ENCODE results near the gene AVPR2.

Gene AVPR2

DNA sequence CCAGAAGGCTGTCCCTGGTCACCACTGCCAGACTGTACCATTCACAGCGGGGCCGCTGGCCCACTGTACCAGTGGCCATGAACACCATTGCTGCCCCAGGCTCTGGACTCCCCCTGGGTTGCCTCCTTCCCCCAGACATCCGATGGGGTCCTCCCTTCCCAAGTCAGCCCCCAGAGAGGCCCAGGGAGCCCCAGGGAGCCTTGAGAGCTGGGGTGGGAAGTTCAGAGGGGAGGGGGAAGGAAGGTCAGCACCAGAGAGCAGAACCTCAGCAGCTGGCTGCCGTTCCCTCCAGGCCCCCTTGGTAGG lies 22.0 kb downstream of the AVPR2 start:
- Histone ChIP-seq H3K27ac (ENCODE audit: low read depth, low read length) (peak overlapping the region; percentile 87), H3K4me1 (ENCODE audit: control insufficient read depth, insufficient read depth, low read length) (peaks cover 12% of the 10 kb centered on the region), H3K9ac (ENCODE audit: low read length) (no peak overlapping the region), H3K36me3 (ENCODE audit: control insufficient read depth, insufficient read depth, low read length) (peaks cover 6% of the 10 kb centered on the region), H3K4me3 (ENCODE audit: low read length) (peak overlapping the region; percentile 83), H3K27me3 (ENCODE audit: control insufficient read depth, insufficient read depth, low read length) (peaks cover 4% of the 10 kb centered on the region)

DNA sequence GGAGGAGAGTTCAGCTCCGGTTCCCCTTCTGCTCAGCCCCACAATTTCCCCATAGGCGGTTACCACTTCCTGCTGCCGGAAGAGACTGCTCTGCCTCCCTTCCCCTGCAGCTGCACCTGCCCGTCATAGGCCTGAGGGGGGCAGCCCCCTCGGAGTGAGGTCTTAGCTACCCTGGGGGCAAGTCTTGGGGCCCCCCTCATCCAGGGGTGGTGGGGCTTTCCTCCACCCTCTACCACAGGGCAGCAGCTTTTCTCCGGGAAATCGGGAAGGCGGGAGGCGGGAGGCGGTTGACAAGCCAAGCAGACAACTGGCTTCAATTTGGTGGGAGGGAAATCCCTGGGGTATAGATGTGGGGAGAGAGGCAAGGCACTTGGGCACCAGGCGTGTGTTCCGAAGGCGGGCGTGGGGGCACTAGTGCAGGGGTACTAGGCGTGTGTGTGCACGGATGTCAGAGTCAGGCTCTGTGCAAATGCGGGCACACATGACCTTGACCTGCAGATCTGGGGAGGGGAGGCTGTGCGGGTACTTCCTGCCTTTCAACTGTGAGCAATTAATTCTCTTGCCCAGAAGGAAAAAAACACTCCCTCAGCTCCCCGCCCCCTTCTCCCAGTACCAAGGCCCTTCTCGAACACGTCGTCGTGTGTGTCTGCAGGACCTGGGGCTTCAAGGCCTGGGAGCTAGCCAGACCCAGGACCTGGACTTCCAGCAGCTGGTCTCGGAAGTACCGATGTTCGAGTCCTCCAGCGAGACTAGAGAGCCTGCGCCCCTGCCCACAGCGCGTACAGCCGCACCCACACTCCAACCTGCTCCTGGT lies 22.6 kb downstream of the AVPR2 start:
- Histone ChIP-seq H3K27me3 (ENCODE audit: control insufficient read depth, insufficient read depth, low read length) (peaks cover 4% of the 10 kb centered on the region), H3K4me1 (ENCODE audit: control insufficient read depth, insufficient read depth, low read length) (peaks cover 12% of the 10 kb centered on the region), H3K36me3 (ENCODE audit: control insufficient read depth, insufficient read depth, low read length) (peaks cover 6% of the 10 kb centered on the region), H3K27ac (ENCODE audit: low read depth, low read length) (peak overlapping the region; percentile 87), H3K4me3 (ENCODE audit: low read length) (peak overlapping the region; percentile 83), H3K9ac (ENCODE audit: low read length) (peak overlapping the region; percentile 82)

DNA sequence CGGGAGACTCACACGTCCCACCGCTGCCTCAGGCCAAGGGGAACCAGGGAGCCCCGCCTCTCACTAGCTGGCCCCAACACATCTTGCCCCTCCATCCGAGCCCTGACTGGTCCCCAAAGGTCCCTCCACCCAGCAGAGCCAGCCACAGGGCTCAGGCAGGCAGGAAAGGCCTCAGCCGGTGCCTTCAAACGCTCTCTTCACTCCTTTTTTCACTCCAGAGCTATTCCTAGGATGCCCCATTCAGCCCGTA lies 23.1 kb downstream of the AVPR2 start:
- H3K9ac ChIP-seq (ENCODE audit: low read length), result peak overlapping the region; percentile 82
- H3K4me3 ChIP-seq (ENCODE audit: low read length), result peak overlapping the region; percentile 83
- H3K4me1 ChIP-seq (ENCODE audit: control insufficient read depth, insufficient read depth, low read length), result peaks cover 12% of the 10 kb centered on the region
- H3K27me3 ChIP-seq (ENCODE audit: control insufficient read depth, insufficient read depth, low read length), result peaks cover 4% of the 10 kb centered on the region
- H3K27ac ChIP-seq (ENCODE audit: low read depth, low read length), result peak overlapping the region; percentile 87
- peaks cover 6% of the 10 kb centered on the region for H3K36me3 ChIP-seq (ENCODE audit: control insufficient read depth, insufficient read depth, low read length)

DNA sequence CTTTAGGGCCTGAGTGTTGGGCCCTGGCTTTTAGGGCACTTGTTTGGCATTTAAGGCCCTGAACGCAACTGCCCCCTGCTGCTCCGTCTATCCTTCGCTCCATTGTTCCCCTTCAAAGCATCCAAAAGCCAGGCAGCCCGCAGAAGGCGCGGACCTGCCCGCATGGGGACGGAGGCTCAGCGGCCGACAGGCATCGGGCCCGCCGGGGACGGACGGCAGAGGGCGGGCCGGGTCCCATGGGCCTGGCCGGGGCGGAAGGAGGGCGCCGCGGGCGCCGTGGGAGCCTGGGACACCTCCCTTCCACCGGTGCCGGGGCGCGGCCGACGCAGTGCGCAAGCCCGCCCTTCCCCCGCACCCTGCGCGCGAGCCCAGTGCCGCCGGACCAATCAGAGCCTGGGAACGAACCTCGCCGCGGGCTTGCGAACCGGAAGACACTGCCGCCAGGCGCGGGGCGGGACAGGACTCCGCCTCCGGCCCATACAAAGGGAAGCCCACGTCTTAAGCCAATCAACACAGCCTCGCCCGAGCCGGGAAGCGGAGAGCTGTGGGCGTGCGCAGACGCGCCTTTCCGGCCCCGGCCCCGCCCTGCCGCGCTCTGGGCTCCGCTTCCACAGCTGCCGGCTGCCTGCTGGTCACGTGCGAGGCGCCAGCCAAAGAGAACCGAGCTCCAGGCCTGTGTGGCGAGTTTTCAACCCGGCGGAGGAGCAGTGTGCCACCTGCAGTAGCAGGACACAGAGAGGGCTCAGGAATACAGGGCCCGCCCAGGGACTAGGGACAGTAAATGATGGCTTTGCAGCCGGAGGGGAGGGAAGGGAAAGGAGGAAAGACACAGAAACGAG lies 23.7 kb downstream of the AVPR2 start:
- Histone ChIP-seq H3K36me3 (ENCODE audit: control insufficient read depth, insufficient read depth, low read length) (peaks cover 6% of the 10 kb centered on the region), H3K9ac (ENCODE audit: low read length) (peak overlapping the region; percentile 82), H3K4me1 (ENCODE audit: control insufficient read depth, insufficient read depth, low read length) (peaks cover 12% of the 10 kb centered on the region)

DNA sequence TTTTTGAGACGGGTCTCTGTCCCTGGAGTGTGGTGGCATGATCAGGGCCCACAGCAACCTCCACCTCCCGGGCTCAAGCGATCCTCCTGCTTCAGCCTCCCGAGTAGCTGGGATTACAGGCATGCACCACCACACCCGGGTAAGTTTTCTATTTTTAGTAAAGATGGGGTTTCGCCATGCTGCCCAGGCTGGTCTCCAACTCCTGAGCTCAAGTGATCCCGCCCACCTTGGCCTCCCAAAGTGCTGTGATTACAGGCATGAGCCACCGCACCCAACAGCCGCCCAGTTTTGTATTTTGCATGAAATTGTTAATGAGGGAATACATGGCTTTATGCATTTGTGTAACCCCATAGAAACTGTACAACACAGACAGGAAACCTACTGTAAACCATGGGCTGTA lies 24.4 kb downstream of the AVPR2 start:
- Histone ChIP-seq H3K9ac (ENCODE audit: low read length) (no peak overlapping the region), H3K4me1 (ENCODE audit: control insufficient read depth, insufficient read depth, low read length) (peaks cover 12% of the 10 kb centered on the region), H3K4me3 (ENCODE audit: low read length) (peak overlapping the region; percentile 60)

More for the DNA sequence above, 23.7 kb downstream of the AVPR2 start:
- peak overlapping the region; percentile 83 for H3K4me3 ChIP-seq (ENCODE audit: low read length)
- H3K27ac ChIP-seq (ENCODE audit: low read depth, low read length), result peak overlapping the region; percentile 87
- peaks cover 3% of the 10 kb centered on the region for H3K27me3 ChIP-seq (ENCODE audit: control insufficient read depth, insufficient read depth, low read length)

DNA sequence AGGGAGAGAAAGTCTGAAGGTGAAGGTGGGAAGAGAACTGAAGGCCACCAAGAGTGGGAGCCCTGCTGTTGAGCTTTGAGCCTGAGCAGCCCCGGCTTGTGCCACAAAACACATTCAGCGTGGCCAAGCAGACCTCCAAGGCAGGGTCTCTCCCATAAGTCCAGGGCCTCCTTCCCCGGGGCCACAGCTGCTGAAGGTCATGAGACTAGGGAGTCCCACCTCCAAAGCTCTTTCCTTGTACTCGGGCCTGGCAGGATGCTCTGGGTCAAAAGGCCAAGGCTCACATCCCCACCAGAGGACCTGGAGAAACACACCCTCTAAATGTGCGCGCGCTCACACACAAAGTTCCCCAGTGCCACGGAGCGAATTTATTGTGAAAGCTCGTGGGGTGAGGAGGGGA lies 25.1 kb downstream of the AVPR2 start:
- peaks cover 6% of the 10 kb centered on the region for H3K36me3 ChIP-seq (ENCODE audit: control insufficient read depth, insufficient read depth, low read length)
- no peak overlapping the region for H3K9ac ChIP-seq (ENCODE audit: low read length)
- H3K4me3 ChIP-seq (ENCODE audit: low read length), result no peak overlapping the region
- H3K27me3 ChIP-seq (ENCODE audit: control insufficient read depth, insufficient read depth, low read length), result no peaks in the 10 kb centered on the region
- H3K27ac ChIP-seq (ENCODE audit: low read depth, low read length), result no peak overlapping the region
- peaks cover 17% of the 10 kb centered on the region for H3K4me1 ChIP-seq (ENCODE audit: control insufficient read depth, insufficient read depth, low read length)

More for the DNA sequence above, 24.4 kb downstream of the AVPR2 start:
- Histone ChIP-seq H3K27me3 (ENCODE audit: control insufficient read depth, insufficient read depth, low read length) (no peaks in the 10 kb centered on the region), H3K36me3 (ENCODE audit: control insufficient read depth, insufficient read depth, low read length) (peaks cover 6% of the 10 kb centered on the region), H3K27ac (ENCODE audit: low read depth, low read length) (no peak overlapping the region)

DNA sequence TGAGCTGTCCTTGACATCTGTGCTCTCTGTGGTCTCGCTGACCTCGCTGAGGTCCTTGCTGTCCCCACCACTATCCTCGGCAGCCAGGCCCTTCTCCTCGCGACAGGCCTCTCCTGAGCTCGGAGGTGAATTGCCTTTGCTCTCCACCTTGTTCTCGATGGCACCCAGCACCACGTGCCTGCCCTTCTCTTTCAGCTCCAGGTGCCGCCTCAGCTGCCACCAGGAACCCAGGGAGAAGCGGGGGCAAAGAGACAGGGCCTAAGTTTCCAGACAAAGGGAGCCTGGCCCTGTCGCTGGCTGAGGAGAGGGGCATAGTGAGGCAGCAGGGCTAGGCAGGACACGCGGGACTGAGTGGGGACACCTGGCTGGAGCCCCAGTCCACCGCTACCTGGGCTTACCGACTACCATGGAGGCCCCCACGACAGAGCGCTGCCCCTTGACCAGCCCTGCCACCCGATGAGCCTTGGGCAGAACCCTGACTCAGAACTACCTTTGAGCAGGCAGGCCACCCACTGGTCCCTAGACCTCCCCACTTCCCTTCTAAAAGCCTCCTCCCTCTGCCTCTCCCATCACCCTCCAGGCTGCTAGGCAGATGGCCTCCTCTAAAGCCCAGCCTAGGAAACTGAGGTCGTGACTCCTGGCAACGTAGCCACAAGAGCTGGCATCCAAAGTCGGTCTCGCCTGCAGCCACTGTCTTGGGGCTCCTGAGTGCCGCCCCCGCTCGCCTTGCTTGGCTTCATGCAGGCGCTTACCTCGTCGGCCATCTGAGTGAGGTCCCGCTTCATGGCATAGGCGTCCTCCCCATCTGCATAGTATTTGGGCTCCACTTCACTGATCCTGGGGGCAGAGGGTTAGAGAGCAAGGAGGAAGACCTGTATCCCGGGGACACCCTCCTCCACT lies 25.8 kb downstream of the AVPR2 start:
- peaks cover 6% of the 10 kb centered on the region for H3K36me3 ChIP-seq (ENCODE audit: control insufficient read depth, insufficient read depth, low read length)
- H3K9ac ChIP-seq (ENCODE audit: low read length), result no peak overlapping the region
- no peaks in the 10 kb centered on the region for H3K27me3 ChIP-seq (ENCODE audit: control insufficient read depth, insufficient read depth, low read length)
- H3K4me1 ChIP-seq (ENCODE audit: control insufficient read depth, insufficient read depth, low read length), result peaks cover 17% of the 10 kb centered on the region
- H3K4me3 ChIP-seq (ENCODE audit: low read length), result no peak overlapping the region
- no peak overlapping the region for H3K27ac ChIP-seq (ENCODE audit: low read depth, low read length)

DNA sequence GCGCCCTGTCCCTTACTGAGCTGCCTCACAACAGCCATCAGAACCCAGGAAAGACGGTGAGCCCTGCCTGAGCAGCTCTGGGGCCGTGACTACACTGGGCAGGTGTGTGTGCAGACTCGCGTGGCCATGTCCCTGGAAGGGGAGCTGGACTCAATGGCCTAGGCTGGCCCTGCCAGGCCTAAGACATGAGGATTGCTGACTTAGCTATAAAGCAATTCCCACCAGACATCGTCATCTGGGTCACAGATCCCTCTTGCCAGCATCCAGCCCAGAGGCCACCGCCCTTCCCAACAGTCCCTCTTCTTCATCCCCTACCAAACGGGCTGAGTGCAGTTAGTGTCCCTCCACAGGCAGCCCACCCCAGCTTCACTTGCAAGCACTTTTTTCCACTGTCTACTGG lies 26.7 kb downstream of the AVPR2 start:
- Histone ChIP-seq H3K4me1 (ENCODE audit: control insufficient read depth, insufficient read depth, low read length) (peaks cover 18% of the 10 kb centered on the region), H3K27me3 (ENCODE audit: control insufficient read depth, insufficient read depth, low read length) (no peaks in the 10 kb centered on the region), H3K9ac (ENCODE audit: low read length) (no peak overlapping the region), H3K27ac (ENCODE audit: low read depth, low read length) (no peak overlapping the region), H3K36me3 (ENCODE audit: control insufficient read depth, insufficient read depth, low read length) (peaks cover 6% of the 10 kb centered on the region), H3K4me3 (ENCODE audit: low read length) (no peak overlapping the region)

DNA sequence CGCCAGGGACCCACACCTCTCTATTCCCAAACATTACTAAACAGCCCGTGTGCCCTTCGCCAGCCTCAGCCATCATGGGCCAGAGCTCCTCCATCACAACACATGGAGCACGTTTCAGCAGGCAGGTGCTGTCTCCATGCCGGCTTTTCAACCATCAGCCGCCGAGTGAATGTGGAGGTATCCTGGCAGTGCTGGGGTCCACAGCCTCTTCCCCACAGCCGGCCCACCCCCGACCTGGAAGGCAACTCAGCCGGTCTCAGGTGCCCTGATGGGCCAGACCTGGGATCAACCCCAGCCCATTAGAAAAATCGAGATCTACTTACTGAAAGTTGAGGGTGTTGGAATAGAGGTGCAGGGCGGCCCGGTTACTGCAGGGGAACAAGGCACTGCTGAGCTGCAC lies 27.3 kb downstream of the AVPR2 start:
- no peak overlapping the region for H3K9ac ChIP-seq (ENCODE audit: low read length)
- no peak overlapping the region for H3K27ac ChIP-seq (ENCODE audit: low read depth, low read length)
- H3K36me3 ChIP-seq (ENCODE audit: control insufficient read depth, insufficient read depth, low read length), result peaks cover 6% of the 10 kb centered on the region
- no peaks in the 10 kb centered on the region for H3K27me3 ChIP-seq (ENCODE audit: control insufficient read depth, insufficient read depth, low read length)
- H3K4me3 ChIP-seq (ENCODE audit: low read length), result no peak overlapping the region
- peaks cover 17% of the 10 kb centered on the region for H3K4me1 ChIP-seq (ENCODE audit: control insufficient read depth, insufficient read depth, low read length)

DNA sequence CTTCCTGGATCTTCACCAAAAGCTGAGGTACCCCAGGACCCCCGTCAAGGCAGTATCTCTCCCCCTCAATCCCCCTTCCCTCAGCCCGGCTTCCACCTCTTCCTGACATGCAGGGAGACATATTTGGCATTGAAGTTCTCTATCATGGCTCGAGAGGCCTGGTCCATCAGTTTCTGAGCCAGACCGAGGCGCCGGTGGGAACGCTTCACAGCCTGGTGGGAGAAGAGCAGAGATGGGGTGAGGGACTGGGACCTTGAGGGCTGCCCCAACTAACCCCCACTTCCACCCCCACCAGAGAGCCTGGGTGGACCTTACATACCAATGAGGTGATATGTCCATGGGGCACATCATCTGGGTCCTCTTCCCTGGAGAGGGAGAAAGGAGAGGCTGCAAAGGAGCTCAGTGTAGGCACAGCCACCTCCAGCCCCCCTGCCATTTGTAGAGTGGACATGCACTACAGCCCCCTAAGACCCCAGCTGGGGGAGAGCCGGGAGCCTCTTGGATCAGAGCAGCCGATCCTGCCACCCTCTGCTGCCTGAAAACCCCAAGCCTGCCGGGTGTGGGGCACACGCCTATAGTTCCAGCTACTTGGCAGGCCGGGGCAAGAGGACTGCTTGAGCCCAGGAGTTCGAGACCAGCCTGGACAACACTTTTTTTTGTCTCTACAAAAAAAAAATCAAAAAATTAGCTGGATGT lies 27.9 kb downstream of the AVPR2 start:
- no peaks in the 10 kb centered on the region for H3K27me3 ChIP-seq (ENCODE audit: control insufficient read depth, insufficient read depth, low read length)
- peaks cover 6% of the 10 kb centered on the region for H3K36me3 ChIP-seq (ENCODE audit: control insufficient read depth, insufficient read depth, low read length)
- H3K4me3 ChIP-seq (ENCODE audit: low read length), result no peak overlapping the region
- H3K4me1 ChIP-seq (ENCODE audit: control insufficient read depth, insufficient read depth, low read length), result peaks cover 11% of the 10 kb centered on the region
- H3K27ac ChIP-seq (ENCODE audit: low read depth, low read length), result no peak overlapping the region
- H3K9ac ChIP-seq (ENCODE audit: low read length), result no peak overlapping the region

DNA sequence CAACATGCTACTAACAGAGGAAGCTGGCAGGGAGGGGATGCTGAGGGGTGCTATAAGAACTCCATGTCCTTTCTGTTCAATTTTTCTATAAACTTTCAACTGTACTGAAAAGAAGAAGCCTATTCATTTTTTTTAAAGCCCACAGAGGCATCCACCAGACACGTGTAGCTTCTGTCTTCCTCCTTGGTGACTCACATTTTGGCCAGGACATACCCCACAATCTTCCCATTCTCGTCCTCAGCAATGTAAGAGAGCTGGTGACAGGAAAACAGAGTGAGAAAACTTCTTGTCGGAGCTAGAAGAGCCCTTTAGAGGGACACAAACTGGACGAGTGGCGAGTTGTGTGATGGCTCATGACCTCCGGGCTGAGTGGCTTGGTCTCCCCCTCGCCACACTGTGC lies 29.3 kb downstream of the AVPR2 start:
- Histone ChIP-seq H3K36me3 (ENCODE audit: control insufficient read depth, insufficient read depth, low read length) (peaks cover 6% of the 10 kb centered on the region), H3K27ac (ENCODE audit: low read depth, low read length) (no peak overlapping the region), H3K9ac (ENCODE audit: low read length) (peak overlapping the region; percentile 43), H3K27me3 (ENCODE audit: control insufficient read depth, insufficient read depth, low read length) (no peaks in the 10 kb centered on the region), H3K4me1 (ENCODE audit: control insufficient read depth, insufficient read depth, low read length) (peaks cover 7% of the 10 kb centered on the region), H3K4me3 (ENCODE audit: low read length) (peak overlapping the region; percentile 69)

Measured in rectal smooth muscle tissue (tissue), 1 donor.